Measurements from ENCODE around the gene PDE4D. TPM values are rescaled to one million over a fixed set of nuclear protein-coding genes. Genes with fewer than 3 reads are reported as not detected.

Gene PDE4D
- total RNA-seq, 1 donor from 2014 or later = 13.2 TPM

DNA sequence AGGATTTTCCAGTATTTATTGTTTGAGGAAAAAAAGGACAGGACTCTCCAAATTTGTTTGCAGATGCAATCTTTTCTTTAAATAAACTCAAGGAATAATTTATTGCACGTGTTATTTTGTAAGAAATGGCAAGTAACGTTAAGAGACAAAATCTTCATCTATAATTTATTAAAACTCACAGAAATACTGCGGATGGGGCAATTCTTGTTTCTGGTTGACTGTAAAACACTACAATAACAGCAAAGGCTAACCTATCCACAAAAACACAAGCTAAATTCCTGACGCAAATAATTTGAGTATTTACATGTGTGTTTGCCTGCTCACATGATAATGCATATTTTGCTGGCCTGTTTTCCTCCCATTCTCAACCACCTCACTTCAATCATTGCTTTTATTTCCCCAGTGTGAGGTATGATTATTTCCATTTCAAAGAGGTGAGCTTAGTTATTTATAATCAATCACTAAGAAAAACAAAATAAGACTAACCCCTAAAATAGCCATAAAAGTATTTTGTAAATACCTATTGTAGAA lies 619.4 kb downstream of the PDE4D start:
- H3K4me3 Mint-ChIP-seq (ENCODE audit: unreplicated experiment) = no peak overlapping the region
- no peak overlapping the region for H3K27ac Mint-ChIP-seq (ENCODE audit: unreplicated experiment)
- DNase-seq = no peak
- peaks cover 1% of the 10 kb centered on the region for H3K27me3 Mint-ChIP-seq (ENCODE audit: unreplicated experiment)
- H3K4me1 Mint-ChIP-seq (ENCODE audit: low read depth, unreplicated experiment) = peaks cover 9% of the 10 kb centered on the region
- H3K9me3 Mint-ChIP-seq (ENCODE audit: unreplicated experiment) = peaks cover 2% of the 10 kb centered on the region
- no peaks in the 10 kb centered on the region for H3K36me3 Mint-ChIP-seq (ENCODE audit: unreplicated experiment)
- TF ChIP-seq, protein P1, sequence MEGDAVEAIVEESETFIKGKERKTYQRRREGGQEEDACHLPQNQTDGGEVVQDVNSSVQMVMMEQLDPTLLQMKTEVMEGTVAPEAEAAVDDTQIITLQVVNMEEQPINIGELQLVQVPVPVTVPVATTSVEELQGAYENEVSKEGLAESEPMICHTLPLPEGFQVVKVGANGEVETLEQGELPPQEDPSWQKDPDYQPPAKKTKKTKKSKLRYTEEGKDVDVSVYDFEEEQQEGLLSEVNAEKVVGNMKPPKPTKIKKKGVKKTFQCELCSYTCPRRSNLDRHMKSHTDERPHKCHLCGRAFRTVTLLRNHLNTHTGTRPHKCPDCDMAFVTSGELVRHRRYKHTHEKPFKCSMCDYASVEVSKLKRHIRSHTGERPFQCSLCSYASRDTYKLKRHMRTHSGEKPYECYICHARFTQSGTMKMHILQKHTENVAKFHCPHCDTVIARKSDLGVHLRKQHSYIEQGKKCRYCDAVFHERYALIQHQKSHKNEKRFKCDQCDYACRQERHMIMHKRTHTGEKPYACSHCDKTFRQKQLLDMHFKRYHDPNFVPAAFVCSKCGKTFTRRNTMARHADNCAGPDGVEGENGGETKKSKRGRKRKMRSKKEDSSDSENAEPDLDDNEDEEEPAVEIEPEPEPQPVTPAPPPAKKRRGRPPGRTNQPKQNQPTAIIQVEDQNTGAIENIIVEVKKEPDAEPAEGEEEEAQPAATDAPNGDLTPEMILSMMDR (IDR thresholded peaks at IDR 0.05; ENCODE audit: partially characterized antibody, unreplicated experiment) = no peak

- Mint-ChIP-seq H3K4me3 (ENCODE audit: unreplicated experiment) (no peak overlapping the region), H3K4me1 (ENCODE audit: low read depth, unreplicated experiment) (peaks cover 9% of the 10 kb centered on the region), H3K9me3 (ENCODE audit: unreplicated experiment) (peaks cover 2% of the 10 kb centered on the region), H3K27me3 (ENCODE audit: unreplicated experiment) (peaks cover 1% of the 10 kb centered on the region), H3K27ac (ENCODE audit: unreplicated experiment) (no peak overlapping the region), H3K36me3 (ENCODE audit: unreplicated experiment) (no peaks in the 10 kb centered on the region)
- TF ChIP-seq, protein P1 (IDR thresholded peaks at IDR 0.05; ENCODE audit: partially characterized antibody, unreplicated experiment) = no peak
- DNase-seq = no peak
Measured at GRCh38 chr5:59272809-59273427, 620.6 kb downstream of the PDE4D start.

DNA sequence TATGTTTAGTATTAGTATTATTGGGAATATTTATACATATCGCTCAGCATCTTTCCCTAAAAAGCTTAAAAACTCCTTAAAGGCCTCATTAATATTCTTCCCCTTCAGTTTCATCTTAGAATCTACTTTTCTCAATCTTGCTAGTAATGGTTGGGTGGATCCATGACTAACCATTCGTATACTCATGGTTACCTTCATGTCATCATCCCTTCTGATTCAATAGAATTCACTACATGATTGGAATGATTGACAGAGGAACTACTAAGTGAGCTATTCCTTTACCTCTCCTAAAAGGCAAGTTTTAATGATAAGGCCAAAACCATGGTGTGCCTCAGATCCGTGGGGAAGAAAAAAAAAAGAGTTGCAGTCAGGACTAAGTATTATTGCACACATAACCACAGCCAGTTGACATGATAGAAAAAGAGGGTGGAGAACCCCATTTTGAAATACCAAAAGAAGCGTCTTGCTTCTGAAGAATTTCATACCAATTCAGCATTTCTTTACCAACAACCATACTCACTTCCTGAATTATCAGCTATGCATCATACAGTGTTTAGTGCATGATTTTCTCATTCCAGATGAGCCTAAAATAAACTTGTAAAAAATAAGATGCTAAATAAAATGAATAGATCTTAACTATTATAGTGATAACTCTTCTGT lies 624.6 kb downstream of the PDE4D start:
- Mint-ChIP-seq H3K4me1 (ENCODE audit: low read depth, unreplicated experiment) (peaks cover 2% of the 10 kb centered on the region), H3K27ac (ENCODE audit: unreplicated experiment) (no peak overlapping the region), H3K4me3 (ENCODE audit: unreplicated experiment) (no peak overlapping the region), H3K27me3 (ENCODE audit: unreplicated experiment) (peaks cover 1% of the 10 kb centered on the region), H3K36me3 (ENCODE audit: unreplicated experiment) (no peaks in the 10 kb centered on the region), H3K9me3 (ENCODE audit: unreplicated experiment) (no peaks in the 10 kb centered on the region)
- TF ChIP-seq, protein P1 (IDR thresholded peaks at IDR 0.05; ENCODE audit: partially characterized antibody, unreplicated experiment) = no peak
- no peak for DNase-seq

DNA sequence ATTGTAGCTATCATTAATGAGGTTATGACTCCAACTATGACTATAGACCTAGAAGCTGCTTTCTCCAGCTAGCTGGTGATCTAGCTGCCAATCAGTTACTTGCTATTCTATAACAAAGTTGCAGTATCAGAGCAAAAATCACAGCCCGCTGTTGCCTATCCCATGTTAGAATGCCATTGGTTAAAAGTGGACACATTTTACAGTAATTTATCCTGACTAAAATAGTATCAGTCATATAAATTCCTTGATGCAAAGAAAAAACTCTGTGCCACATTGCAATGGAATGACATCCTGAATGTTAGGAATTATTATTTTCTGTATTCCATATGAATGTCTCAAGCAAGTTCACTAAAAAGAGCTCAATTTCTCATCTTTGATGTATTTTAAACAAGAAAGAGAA lies 626.5 kb downstream of the PDE4D start:
- Mint-ChIP-seq H3K4me1 (ENCODE audit: low read depth, unreplicated experiment) (peaks cover 2% of the 10 kb centered on the region), H3K4me3 (ENCODE audit: unreplicated experiment) (no peak overlapping the region), H3K27ac (ENCODE audit: unreplicated experiment) (no peak overlapping the region), H3K36me3 (ENCODE audit: unreplicated experiment) (no peaks in the 10 kb centered on the region), H3K27me3 (ENCODE audit: unreplicated experiment) (no peaks in the 10 kb centered on the region), H3K9me3 (ENCODE audit: unreplicated experiment) (no peaks in the 10 kb centered on the region)
- TF ChIP-seq, protein P1 (IDR thresholded peaks at IDR 0.05; ENCODE audit: partially characterized antibody, unreplicated experiment) = no peak
- no peak for DNase-seq

DNA sequence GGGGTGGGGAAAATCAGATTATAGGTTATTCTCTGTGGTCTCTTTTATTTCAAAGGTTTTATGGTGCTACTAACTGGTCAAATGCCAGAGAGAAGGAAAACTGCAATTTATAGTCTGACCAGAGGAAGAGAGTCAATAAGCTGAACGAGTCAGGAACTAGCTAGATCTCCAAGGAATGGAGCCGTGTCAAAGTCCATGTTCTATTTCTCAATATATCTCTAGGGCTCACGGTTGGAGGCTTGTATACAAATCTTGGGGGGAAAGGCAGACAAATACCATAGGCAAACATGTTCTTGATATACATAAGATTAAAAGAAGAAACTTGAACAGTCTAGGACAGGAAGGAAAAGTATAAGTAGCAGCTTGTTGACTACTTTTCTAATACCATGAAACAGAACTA lies 627.1 kb downstream of the PDE4D start:
- no peak overlapping the region for H3K27ac Mint-ChIP-seq (ENCODE audit: unreplicated experiment)
- no peaks in the 10 kb centered on the region for H3K27me3 Mint-ChIP-seq (ENCODE audit: unreplicated experiment)
- H3K4me3 Mint-ChIP-seq (ENCODE audit: unreplicated experiment) = no peak overlapping the region
- H3K9me3 Mint-ChIP-seq (ENCODE audit: unreplicated experiment) = no peaks in the 10 kb centered on the region
- H3K4me1 Mint-ChIP-seq (ENCODE audit: low read depth, unreplicated experiment) = peaks cover 2% of the 10 kb centered on the region
- H3K36me3 Mint-ChIP-seq (ENCODE audit: unreplicated experiment) = no peaks in the 10 kb centered on the region
- no peak for DNase-seq
- TF ChIP-seq, protein P1 (IDR thresholded peaks at IDR 0.05; ENCODE audit: partially characterized antibody, unreplicated experiment) = no peak
